GM12878 (cell line): ENCODE data around the gene SLC22A23.

Experiments used
- CHD1 ChIP-seq: IDR thresholded peaks from 2 replicates; pipeline ENCODE4 v1.6.1; 2012; ENCODE audit warnings: low read depth, low read length, improper control_type of control experiment
- CTCF ChIP-seq, 3 experiments: IDR thresholded peaks in 2 of 3; conservative IDR thresholded peaks in 1 of 3; 2 replicates each; pipeline ENCODE4 v1.5.1; 2011; ENCODE audit warnings: low read depth in 3 of 3, low read length in 3 of 3, mild to moderate bottlenecking in 3 of 3, control low read depth in 2 of 3, moderate library complexity in 2 of 3, inconsistent platforms in 1 of 3, mixed read lengths in 1 of 3; ENCODE audit not compliant: control insufficient read depth in 2 of 3, insufficient read depth in 1 of 3; ENCODE audit errors: extremely low read depth in 1 of 3
- LARP7 ChIP-seq: fragments of 450-650 bp; IDR thresholded peaks from 2 replicates; pipeline ENCODE4 v1.6.1; 2017; ENCODE audit warnings: mild to moderate bottlenecking
- NKRF ChIP-seq: fragments of 450-650 bp; conservative IDR thresholded peaks from 2 replicates; pipeline ENCODE4 v1.6.1; 2017; ENCODE audit warnings: mild to moderate bottlenecking, moderate library complexity
- POLR2A ChIP-seq: IDR thresholded peaks from 2 replicates; pipeline ENCODE4 v1.6.1; 2011; ENCODE audit warnings: low read depth, mild to moderate bottlenecking, low read length
- RFX5 ChIP-seq: IDR thresholded peaks from 2 replicates; pipeline ENCODE4 v1.6.1; 2011; ENCODE audit warnings: low read depth, low read length, improper control_type of control experiment

DNA sequence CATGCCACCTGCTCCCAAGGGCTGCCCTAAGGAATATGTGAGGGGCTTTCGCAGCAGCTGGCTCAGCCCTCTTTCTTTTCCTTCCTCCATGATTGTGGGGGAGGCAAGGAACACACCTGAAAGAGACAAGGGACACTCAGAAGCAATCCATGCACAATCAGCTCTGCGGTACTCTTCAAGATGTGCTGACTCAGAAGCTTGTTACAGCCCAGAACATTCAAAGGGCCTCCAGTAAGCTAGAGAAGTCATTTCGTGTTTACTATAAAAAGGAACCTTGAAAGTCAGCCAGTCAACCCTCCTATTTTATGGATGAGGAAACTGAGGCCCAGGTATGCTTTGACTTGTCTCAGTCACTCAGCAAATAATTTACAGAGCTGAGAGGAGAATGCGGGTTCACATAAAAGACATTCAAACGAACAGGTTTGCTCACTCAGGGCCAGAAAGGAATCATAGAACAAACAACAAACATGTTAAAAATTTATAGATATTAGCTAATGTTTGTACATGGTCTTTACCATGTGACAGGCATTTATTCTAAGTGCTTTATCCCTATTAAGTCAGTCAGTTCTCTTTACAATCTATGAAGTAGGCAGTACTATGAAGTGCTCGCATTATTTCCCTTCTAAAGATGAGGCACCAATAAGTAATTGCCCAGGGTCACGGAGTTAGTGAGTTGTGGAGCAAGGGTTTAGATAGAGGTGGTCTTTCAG, 37.7 kb upstream of the SLC22A23 start:
- TF ChIP-seq CTCF (IDR thresholded peaks at IDR 0.05 in 2 of 3, conservative IDR thresholded peaks at IDR 0.05 in 1 of 3; ENCODE audit: control insufficient read depth in 2 of 3, extremely low read depth in 1 of 3, insufficient read depth in 1 of 3, low read depth in 3 of 3, low read length in 3 of 3) = no peak
- no peak for TF ChIP-seq RFX5
- TF ChIP-seq NKRF = no peak
- TF ChIP-seq LARP7 = no peak
- TF ChIP-seq POLR2A = no peak
- TF ChIP-seq CHD1 = no peak
